Caco-2 (cell line): ENCODE measurements around the gene MKX. TPM values are rescaled to one million over a fixed set of nuclear protein-coding genes. Genes with fewer than 3 reads are reported as not detected.

ENCODE experiments used
- BruUV-seq: library from RNA; stranded (reverse); fragments of 400-500 nt; replicated peaks from 2 replicates; lab custom pipeline; 2021; lab: Mats Ljungman, UMichigan
- CTCF ChIA-PET: fragments of 300-600 bp; sonication (Branson Sonifier 250); formaldehyde crosslinking; loops from one replicate; lab custom pipeline; 2022; ENCODE audit warnings: antibody characterized with exemption; lab: Charles Lee
- POLR2A ChIA-PET: fragments of 300-600 bp; sonication (Branson Sonifier 250); formaldehyde crosslinking; loops from one replicate; lab custom pipeline; 2022; ENCODE audit warnings: antibody characterized with exemption; lab: Charles Lee
- DNase-seq, 2 experiments: peaks; one replicate each; pipeline versions ENCODE4 v3.0.0 to v3.0.0-alpha.2; 2020 to 2022
- H3K27me3 ChIP-seq: replicated peaks from 2 replicates; pipeline ENCODE4 v1.6.0; 2011; ENCODE audit warnings: low read length; ENCODE audit not compliant: control insufficient read depth, insufficient read depth
- H3K36me3 ChIP-seq: 2 replicates; pipeline ENCODE4 v1.5.1; 2011; ENCODE audit warnings: low read length; ENCODE audit not compliant: control insufficient read depth, insufficient read depth
- H3K4me1 ChIP-seq: fragments of 250-450 bp; sonication (Bioruptor Pico); 2 replicates; pipeline ENCODE4 v1.5.1; 2020; ENCODE audit warnings: mild to moderate bottlenecking
- H3K4me3 ChIP-seq: 2 replicates; pipeline ENCODE4 v1.5.1; 2011; ENCODE audit warnings: low read depth, mild to moderate bottlenecking, control low read depth, low read length
- H3K9me3 ChIP-seq: fragments of 250-450 bp; sonication (Bioruptor Pico); 2 replicates; pipeline ENCODE4 v1.5.1; 2020; ENCODE audit warnings: mild to moderate bottlenecking, moderate library complexity
- H3K27ac Mint-ChIP-seq: one replicate; pipeline ENCODE4 v1.8.0; 2022; ENCODE audit warnings: mixed read lengths; ENCODE audit not compliant: unreplicated experiment
- H3K27me3 Mint-ChIP-seq: one replicate; pipeline ENCODE4 v1.8.0; 2022; ENCODE audit warnings: mixed read lengths; ENCODE audit not compliant: insufficient read depth, unreplicated experiment
- H3K36me3 Mint-ChIP-seq: one replicate; pipeline ENCODE4 v1.8.0; 2022; ENCODE audit warnings: mild to moderate bottlenecking, mixed read lengths; ENCODE audit not compliant: insufficient read depth, unreplicated experiment
- H3K4me1 Mint-ChIP-seq: one replicate; pipeline ENCODE4 v1.8.0; 2022; ENCODE audit warnings: low read depth, mixed read lengths; ENCODE audit not compliant: unreplicated experiment
- H3K4me3 Mint-ChIP-seq: one replicate; pipeline ENCODE4 v1.8.0; 2022; ENCODE audit warnings: mild to moderate bottlenecking, moderate library complexity, mixed read lengths; ENCODE audit not compliant: unreplicated experiment
- H3K9me3 Mint-ChIP-seq: one replicate; pipeline ENCODE4 v1.8.0; 2022; ENCODE audit warnings: mixed read lengths; ENCODE audit not compliant: unreplicated experiment
- CTCF ChIP-seq, 2 experiments: fragments of 200-600 bp in 1 of 2; IDR thresholded peaks; 1 replicate in 1 of 2; 2 replicates in 1 of 2; pipeline versions ENCODE4 v1.5.1 to v1.8.0; 2011 to 2022; ENCODE audit warnings: antibody characterized with exemption in 1 of 2, control low read depth in 1 of 2, inconsistent platforms in 1 of 2, low read depth in 1 of 2, low read length in 1 of 2, mild to moderate bottlenecking in 1 of 2, moderate library complexity in 1 of 2; ENCODE audit not compliant: insufficient read depth in 1 of 2, severe bottlenecking in 1 of 2, unreplicated experiment in 1 of 2
- intact Hi-C: fragments of 100-400 bp; cut with micrococcal nuclease; formaldehyde crosslinking; loops from one replicate; pipeline ENCODE4 v1.10.0; 2022; ENCODE audit not compliant: unreplicated experiment
- total RNA-seq: library from RNA; stranded (reverse); gene quantifications from 2 replicates; pipeline ENCODE4 v1.2.3, GENCODE V29; 2022

The MKX gene
- total RNA-seq, 1 experiment from 2014 or later, result 0.64 TPM

GRCh38 chr10:27714349-27714748 lies 31.3 kb downstream of the MKX start:
- Mint-ChIP-seq H3K4me1 (no peaks in the 10 kb centered on the region), H3K36me3 (no peaks in the 10 kb centered on the region), H3K27ac (no peak overlapping the region), H3K4me3 (no peak overlapping the region), H3K9me3 (no peaks in the 10 kb centered on the region), H3K27me3 (peaks cover 34% of the 10 kb centered on the region)
- Histone ChIP-seq H3K9me3 (no peaks in the 10 kb centered on the region), H3K36me3 (no peaks in the 10 kb centered on the region), H3K4me3 (no peak overlapping the region), H3K4me1 (no peaks in the 10 kb centered on the region), H3K27me3 (peaks cover 1% of the 10 kb centered on the region; the same call in 1 of the 2 replicates)
- no TSS peak for BruUV-seq
- no peak for DNase-seq
- ChIA-PET POLR2A (no interaction called here), CTCF (no interaction called here)
- intact Hi-C loops, result no loop called here
- no peak for TF ChIP-seq CTCF (IDR thresholded peaks at IDR 0.05; ENCODE audit: insufficient read depth in 1 of 2, low read depth in 1 of 2, low read length in 1 of 2, severe bottlenecking in 1 of 2, unreplicated experiment in 1 of 2)

GRCh38 chr10:27713941-27714340 lies 31.7 kb downstream of the MKX start:
- ChIA-PET CTCF (no interaction called here), POLR2A (no interaction called here)
- H3K4me3 ChIP-seq, result no peak overlapping the region
- peaks cover 30% of the 10 kb centered on the region for H3K27me3 Mint-ChIP-seq
- intact Hi-C loops, result no loop called here
- H3K4me1 ChIP-seq, result no peaks in the 10 kb centered on the region
- H3K4me1 Mint-ChIP-seq, result no peaks in the 10 kb centered on the region
- H3K4me3 Mint-ChIP-seq, result no peak overlapping the region
- TF ChIP-seq CTCF (IDR thresholded peaks at IDR 0.05; ENCODE audit: insufficient read depth in 1 of 2, low read depth in 1 of 2, low read length in 1 of 2, severe bottlenecking in 1 of 2, unreplicated experiment in 1 of 2), result no peak
- no peak for DNase-seq
- H3K9me3 Mint-ChIP-seq, result no peaks in the 10 kb centered on the region
- H3K27me3 ChIP-seq, result peaks cover 1% of the 10 kb centered on the region; the same call in 1 of the 2 replicates
- no TSS peak for BruUV-seq
- H3K36me3 Mint-ChIP-seq, result no peaks in the 10 kb centered on the region
- H3K9me3 ChIP-seq, result no peaks in the 10 kb centered on the region
- no peaks in the 10 kb centered on the region for H3K36me3 ChIP-seq
- no peak overlapping the region for H3K27ac Mint-ChIP-seq

GRCh38 chr10:27710014-27710413 lies 35.6 kb downstream of the MKX start:
- no peak overlapping the region for H3K4me3 ChIP-seq
- no peaks in the 10 kb centered on the region for H3K9me3 Mint-ChIP-seq
- ChIA-PET POLR2A (no interaction called here), CTCF (no interaction called here)
- no peaks in the 10 kb centered on the region for H3K9me3 ChIP-seq
- H3K4me1 ChIP-seq, result no peaks in the 10 kb centered on the region
- no peaks in the 10 kb centered on the region for H3K4me1 Mint-ChIP-seq
- H3K4me3 Mint-ChIP-seq, result no peak overlapping the region
- no peaks in the 10 kb centered on the region for H3K36me3 Mint-ChIP-seq
- BruUV-seq, result no TSS peak
- peaks cover 27% of the 10 kb centered on the region for H3K27me3 Mint-ChIP-seq
- H3K27me3 ChIP-seq, result peaks cover 1% of the 10 kb centered on the region; the same call in 1 of the 2 replicates
- intact Hi-C loops, result no loop called here
- H3K27ac Mint-ChIP-seq, result no peak overlapping the region
- no peaks in the 10 kb centered on the region for H3K36me3 ChIP-seq
- DNase-seq, result no peak
- TF ChIP-seq CTCF (IDR thresholded peaks at IDR 0.05; ENCODE audit: insufficient read depth in 1 of 2, low read depth in 1 of 2, low read length in 1 of 2, severe bottlenecking in 1 of 2, unreplicated experiment in 1 of 2), result no peak
